ENCODE measurements around the gene CEBPZOS. TPM values are rescaled to one million over a fixed set of nuclear protein-coding genes. Genes with fewer than 3 reads are reported as not detected.

Gene CEBPZOS
- total RNA-seq, 1 experiment from 2014 or later: 46.8 TPM

- TF ChIP-seq, protein P1, sequence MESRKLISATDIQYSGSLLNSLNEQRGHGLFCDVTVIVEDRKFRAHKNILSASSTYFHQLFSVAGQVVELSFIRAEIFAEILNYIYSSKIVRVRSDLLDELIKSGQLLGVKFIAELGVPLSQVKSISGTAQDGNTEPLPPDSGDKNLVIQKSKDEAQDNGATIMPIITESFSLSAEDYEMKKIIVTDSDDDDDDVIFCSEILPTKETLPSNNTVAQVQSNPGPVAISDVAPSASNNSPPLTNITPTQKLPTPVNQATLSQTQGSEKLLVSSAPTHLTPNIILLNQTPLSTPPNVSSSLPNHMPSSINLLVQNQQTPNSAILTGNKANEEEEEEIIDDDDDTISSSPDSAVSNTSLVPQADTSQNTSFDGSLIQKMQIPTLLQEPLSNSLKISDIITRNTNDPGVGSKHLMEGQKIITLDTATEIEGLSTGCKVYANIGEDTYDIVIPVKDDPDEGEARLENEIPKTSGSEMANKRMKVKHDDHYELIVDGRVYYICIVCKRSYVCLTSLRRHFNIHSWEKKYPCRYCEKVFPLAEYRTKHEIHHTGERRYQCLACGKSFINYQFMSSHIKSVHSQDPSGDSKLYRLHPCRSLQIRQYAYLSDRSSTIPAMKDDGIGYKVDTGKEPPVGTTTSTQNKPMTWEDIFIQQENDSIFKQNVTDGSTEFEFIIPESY (IDR thresholded peaks at IDR 0.05; ENCODE audit: extremely low read depth, insufficient replicate concordance, low read length): no peak
- TF ChIP-seq SIN3A (IDR thresholded peaks at IDR 0.05; ENCODE audit: low read depth) (peak; percentile 47; the same call in 1 of the 2 replicates), SRF (IDR thresholded peaks at IDR 0.05; ENCODE audit: low read depth) (peak; percentile 77), CBX3 (IDR thresholded peaks at IDR 0.05; ENCODE audit: low read depth) (peak; percentile 78), JUND (IDR thresholded peaks at IDR 0.05) (peak; percentile 61)
These were observed 6.7 kb upstream of the CEBPZOS start (continued) for GRCh38 chr2:37189452-37190153.

GRCh38 chr2:37190290-37190689, 6.0 kb upstream of the CEBPZOS start:
- Histone ChIP-seq H2AFZ (ENCODE audit: low read depth, low read length, poor library complexity, severe bottlenecking) (peak overlapping the region; percentile 81), H3K27ac (ENCODE audit: low read depth, low read length) (no peak overlapping the region; the same call in 1 of the 2 replicates), H3K36me3 (ENCODE audit: control insufficient read depth in 1 of 2, insufficient read depth in 2 of 2, low read length in 2 of 2) (no peaks in the 10 kb centered on the region), H3K9me2 (ENCODE audit: insufficient read depth) (no peaks in the 10 kb centered on the region), H3K9ac (ENCODE audit: low read length) (0 out of 2 replicates have a peak overlapping the region, but pooled peaks have one; percentile 38), H4K20me1 (ENCODE audit: insufficient read depth) (no peaks in the 10 kb centered on the region), H3K4me2 (ENCODE audit: low read length) (peak overlapping the region; percentile 71), H3K79me2 (ENCODE audit: insufficient read depth, low read length) (no peaks in the 10 kb centered on the region), H3K4me1 (ENCODE audit: control insufficient read depth in 1 of 2, insufficient read depth in 2 of 2, low read length in 2 of 2) (peaks cover 11 to 19% of the 10 kb centered on the region in 2 experiments), H3K9me3 (ENCODE audit: control insufficient read depth in 1 of 2, insufficient read depth in 1 of 2, low read depth in 1 of 2, low read length in 2 of 2) (no peaks in the 10 kb centered on the region), H3K27me3 (ENCODE audit: insufficient read depth, low read length) (no peaks in the 10 kb centered on the region), H3K4me3 (replicated peaks in 1 of 2; ENCODE audit: low read depth in 1 of 2, low read length in 2 of 2) (no peak overlapping the region)
- BruUV-seq (replicated peaks): no TSS peak
- 0 out of 2 replicates have a peak, but pooled peaks have one; percentile 4 for ATAC-seq
- RAD21 ChIA-PET (ENCODE audit: low non-redundant PET in 1 of 2, low total read pairs in 2 of 2, uncharacterized antibody in 2 of 2, unreplicated experiment in 2 of 2): no interaction called here
- 0 out of 2 replicates have a peak, but pooled peaks have one; percentile 12 for TF ChIP-seq CEBPB (IDR thresholded peaks at IDR 0.05; ENCODE audit: low read depth)
- TF ChIP-seq JUND (IDR thresholded peaks at IDR 0.05): no peak
- DNase-seq (ENCODE audit: low read depth, low spot score): no peak
- POLR2A ChIA-PET: interaction anchor here (1.0 kb wide), 1 partner anchor 8 kb away, joined by 3 read pairs; no protein-coding TSS in a partner anchor
- CTCF ChIA-PET: interaction anchor here (2.6 kb wide), 1 partner anchor 10 kb away, joined by 7 read pairs; no protein-coding TSS in a partner anchor
- intact Hi-C loops (cut with micrococcal nuclease): no loop called here
